ENCODE measurements around the gene STXBP1.

GRCh38 chr9:127585161-127585819 lies 26.8 kb upstream of the STXBP1 start:
- TF ChIP-seq POLR2AphosphoS5 (IDR thresholded peaks at IDR 0.05) (no peak), POLR2A (IDR thresholded peaks at IDR 0.05) (no peak), CTCF (IDR thresholded peaks at IDR 0.05) (no peak)
